Activated CD8-positive, alpha-beta memory T cell treated with anti-CD3 and anti-CD28 coated beads for 4 hours (primary cell): Measurements from ENCODE around the gene KSR2.
"Not testable (repeated sequence)": the region's sequence is repeated elsewhere in the genome, so short reads cannot be mapped to it uniquely, and the experiment has no call there.

Experiments
- DNase-seq, 2 donors: peaks; one replicate each; pipeline ENCODE4 v3.0.0-alpha.2; 2020; ENCODE audit warnings: low read depth in 2 of 2

The KSR2 gene

DNA sequence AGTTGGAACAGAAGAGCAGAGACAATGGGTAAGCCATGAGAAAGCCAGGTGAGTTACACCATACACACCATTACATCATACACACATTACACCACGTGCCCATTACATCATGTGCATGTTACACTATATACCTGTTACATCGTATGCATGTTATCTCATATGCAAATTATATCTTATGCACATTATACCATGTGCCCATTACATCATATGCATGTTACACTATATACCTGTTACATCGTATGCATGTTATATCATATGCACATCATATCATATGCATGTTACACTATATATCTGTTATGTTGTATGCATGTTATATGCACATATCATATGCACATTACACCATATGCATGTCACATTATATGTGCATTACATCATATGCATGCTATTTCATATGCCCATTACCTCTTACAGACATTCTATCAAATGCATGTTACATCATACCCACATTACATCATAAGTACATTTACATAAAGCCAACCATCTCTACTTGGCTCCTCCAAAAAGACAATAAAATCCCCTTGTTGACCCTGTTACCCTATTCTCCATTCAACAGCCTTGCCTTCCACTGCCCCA is 207.2 kb downstream of the KSR2 start:
- DNase-seq = no peak

DNA sequence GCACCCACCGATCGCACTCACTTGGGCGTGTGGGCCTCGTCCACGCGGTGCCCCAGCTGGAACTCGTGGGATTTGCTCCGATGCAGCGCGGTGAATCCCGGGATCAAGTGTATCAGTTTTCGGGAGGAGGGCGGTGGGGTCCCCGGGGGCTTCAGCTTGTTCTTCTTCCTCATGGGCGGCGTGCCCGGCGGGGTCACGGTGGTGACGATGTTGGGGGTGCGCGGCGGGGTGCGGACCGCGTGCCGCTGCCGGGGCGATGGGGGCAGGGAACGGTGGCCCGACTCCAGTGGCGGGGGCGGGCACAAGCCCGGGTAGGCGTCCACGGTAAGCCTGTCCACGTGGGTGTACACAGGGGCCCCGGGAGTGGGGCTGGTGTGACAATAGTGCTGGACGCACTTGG is 207.8 kb downstream of the KSR2 start:
- DNase-seq = no peak

DNA sequence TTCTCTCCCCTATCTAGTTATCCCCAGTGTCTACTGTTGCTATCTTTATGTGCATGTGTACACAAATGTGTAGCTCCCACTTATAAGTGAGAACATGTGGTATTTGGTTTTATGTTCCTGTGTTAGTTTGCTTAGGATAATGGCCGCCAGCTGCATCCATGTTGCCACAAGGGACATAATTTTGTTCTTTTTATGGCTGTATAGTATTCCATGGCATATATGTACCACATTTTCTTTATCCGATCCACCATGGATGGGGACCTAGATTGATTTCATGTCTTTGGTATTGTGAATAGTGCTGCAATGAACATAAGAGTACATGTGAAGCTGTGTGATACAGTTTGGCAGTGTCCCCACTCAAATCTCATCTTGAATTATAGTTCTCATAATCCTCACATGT is 218.1 kb downstream of the KSR2 start:
- no peak for DNase-seq

DNA sequence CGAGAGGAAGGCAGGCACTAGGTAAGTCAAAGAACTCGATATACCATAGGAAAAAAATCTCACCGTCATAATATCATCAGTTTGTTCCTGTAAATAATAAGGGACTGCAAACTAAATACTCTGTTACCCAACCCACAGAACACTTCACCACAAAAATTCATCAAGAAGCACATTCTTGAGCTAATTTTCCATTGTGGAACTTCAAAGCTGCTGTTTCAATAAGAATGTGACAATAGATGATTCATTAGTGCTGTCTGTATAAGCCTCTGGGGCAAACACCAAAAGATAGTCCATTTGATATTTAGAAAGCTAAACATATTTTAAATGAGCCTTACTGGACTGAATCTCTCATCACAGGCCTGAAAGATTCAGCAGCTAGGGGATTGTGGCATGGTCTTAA is 219.4 kb downstream of the KSR2 start:
- DNase-seq = no peak

DNA sequence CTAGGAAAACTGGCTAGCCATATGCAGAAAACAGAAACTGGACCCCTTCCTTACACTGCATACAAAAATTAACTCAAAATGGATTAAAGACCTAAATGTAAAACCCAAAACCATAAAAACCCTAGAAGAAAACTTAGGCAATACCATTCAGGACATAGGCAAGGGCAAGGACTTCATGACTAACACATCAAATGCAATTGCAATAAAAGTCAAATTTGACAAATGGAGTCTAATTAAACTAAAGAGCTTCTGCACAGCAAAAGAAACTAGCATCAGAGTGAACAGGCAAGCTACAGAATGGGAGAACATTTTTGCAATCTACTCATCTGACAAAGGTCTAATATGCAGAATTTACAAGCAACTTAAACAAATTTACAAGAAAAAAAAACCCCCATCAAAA is 222.4 kb downstream of the KSR2 start:
- not testable (repeated sequence) for DNase-seq

DNA sequence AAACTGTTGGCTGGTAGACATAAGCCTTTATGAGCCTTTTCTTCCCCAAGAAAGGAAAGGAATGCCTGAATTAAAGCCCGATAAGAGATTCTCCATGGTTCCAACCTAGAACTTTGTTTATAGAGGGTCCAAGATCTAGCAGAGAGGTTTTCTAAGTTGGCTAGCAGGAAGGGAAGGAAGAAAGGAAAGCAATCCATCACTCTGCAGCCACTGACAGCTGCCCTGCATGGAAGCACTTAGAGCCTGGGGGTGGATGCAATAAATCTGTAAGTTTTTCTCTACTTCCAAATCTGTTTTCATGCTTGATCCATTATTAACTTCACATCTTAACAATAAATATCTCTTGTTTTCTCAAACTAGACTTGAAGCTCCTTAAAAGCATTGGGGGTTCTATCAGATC is 224.4 kb downstream of the KSR2 start:
- DNase-seq = no peak

DNA sequence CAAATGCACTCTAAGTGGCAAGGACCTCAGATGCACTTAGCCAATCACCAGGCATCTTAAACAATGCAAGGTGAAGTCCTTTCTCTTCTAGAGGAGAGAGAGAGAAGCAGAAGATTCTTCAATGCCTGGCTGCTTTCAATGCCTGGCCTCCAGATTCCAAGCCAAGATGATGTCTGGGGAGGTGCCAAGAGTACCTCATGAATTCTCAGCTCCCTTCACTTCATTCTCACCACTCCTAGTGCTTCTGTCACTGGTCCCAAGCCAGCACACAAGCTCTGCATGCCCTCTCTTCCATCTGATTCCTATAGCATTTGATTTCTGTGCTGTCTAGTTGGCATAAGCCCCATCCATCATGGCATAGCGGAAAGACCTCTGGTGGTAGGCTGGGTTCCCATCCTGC is 225.0 kb downstream of the KSR2 start:
- no peak for DNase-seq

DNA sequence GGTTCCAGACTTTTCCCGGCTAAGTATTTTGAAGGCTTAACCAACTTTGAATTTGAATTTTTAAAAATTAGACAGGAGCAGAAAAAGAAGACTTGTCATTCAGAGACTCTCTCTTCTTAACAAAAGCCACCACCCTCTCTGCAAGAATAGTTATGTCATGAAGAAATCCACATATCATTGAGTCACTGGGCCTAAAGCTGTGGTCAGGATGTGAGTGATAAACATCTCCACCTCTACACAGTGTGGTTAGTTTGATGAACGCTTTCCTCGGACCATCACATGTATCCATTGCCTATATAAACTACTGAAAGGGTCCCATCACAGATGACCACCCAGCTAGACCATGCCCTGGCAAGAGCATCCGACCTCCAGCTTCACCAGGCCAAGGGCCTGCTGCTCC is 226.1 kb downstream of the KSR2 start:
- no peak for DNase-seq

DNA sequence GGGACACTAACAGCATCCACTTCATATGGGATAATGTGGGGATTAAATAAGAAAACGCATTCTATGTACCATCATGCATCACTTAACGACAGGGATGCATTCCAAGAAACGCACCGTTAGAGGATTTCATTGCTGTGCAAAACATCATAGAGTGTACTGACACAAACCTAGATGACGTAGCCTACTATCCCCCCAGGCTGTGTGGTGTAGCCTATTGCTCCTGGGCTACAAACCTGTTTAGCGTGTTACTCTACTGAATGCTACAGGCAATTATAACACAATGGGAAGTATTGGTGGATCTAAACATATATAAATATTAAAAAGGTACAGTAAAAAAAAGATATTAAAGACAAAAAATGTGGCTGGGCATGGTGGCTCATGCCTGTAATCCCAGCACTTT is 230.6 kb downstream of the KSR2 start:
- DNase-seq = no peak

DNA sequence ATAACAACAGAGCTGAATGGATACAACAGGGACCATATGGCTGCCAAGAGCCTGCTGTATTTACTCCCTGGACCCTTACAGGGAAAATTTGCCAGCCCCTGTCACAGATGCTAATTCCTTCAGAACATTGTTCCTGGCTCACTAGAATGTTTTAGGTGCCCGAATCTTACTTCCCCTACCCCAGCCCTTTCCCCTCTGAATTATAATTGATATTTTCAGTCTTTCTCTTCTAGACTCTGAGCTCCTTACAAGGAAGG is 235.3 kb downstream of the KSR2 start:
- no peak for DNase-seq

DNA sequence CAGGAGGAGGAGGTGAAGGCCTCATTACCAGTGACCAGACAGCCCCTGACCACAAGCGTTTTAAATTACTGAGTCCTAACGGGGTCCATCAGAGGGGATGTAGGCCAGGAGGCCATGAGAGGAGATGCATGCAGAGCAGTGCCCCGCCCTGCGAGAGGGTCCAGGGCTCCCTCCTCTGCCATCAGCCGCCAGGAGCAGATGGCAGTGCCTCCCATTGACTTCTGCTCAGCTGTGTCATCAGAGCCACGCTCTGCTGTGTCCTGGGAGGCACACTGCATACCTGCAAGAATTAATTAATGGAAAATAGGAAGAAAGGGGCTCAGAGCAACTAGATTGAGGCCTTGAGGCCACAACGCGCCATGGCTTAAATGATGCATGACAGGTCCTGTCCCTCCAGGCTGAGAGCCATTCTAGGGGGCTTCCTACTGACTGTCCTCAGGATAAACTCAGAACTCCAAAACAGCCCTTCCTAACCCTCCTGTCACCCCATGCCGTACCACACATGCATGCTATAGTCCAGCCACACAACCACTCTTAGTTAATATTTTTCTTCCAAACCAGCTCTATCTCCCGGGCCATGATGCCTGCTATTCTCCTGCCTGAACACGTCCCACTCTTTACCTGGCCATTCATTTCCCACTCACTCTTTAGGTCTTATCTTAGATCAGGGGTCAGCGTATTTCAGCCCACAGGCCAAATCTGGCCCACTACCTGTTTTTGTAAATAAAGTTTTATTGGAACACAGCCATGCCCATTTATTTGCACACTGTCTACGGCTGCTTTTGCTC is 235.8 kb downstream of the KSR2 start:
- no peak for DNase-seq

DNA sequence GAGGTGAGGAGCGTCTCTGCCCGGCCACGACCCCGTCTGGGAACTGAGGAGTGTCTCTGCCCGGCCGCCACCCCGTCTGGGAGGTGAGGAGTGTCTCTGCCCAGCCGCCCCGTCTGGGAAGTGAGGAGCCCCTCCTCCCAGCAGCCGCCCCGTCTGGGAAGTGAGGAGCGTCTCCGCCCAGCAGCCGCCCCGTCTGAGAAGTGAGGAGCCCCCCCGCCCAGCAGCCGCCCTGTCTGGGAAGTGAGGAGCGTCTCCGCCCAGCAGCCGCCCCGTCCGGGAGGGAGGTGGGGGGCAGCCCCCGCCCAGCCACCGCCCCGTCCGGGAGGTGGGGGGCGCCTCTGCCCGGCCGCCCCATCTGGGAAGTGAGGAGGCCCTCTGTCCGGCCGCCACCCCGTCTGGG is 237.7 kb downstream of the KSR2 start:
- DNase-seq = not testable (repeated sequence)

DNA sequence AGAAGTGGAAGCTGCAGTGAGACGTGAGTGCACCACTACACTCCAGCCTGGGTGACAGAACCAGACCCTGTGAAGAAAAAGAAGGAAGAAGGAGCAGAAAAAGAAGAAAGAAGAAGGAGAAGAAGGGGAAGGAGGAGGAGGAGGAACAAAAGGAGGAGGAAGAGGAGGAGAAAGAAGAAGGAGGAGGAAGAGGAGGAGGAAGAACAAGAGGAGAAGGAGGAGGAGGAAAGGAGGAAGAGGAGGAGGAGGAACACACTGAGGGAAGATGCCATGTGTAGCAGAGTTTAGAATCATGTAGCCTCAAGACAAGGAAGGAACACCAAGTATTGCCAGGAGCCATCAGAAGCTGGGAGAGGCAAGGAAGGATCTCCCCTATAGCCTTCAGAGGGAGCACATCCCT is 241.5 kb downstream of the KSR2 start:
- no peak for DNase-seq

DNA sequence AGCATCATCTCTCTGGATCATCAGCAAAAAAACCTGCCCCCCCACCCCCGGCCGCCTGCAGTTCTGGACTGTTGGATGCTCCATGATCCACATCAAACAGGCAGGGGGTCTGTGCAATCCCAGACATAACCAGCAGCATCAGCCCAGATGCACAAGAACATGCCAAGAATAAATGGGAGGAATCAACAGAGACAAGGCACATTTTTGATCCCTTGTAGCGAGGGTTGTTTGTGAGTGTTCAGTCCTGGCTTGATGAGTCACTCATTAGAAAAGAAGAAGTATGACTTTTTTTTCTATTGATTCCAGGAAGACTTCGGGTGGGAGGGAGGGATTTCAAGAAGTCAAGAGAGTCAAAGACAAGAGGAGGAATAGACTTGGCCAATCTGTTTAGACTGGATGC is 244.2 kb downstream of the KSR2 start:
- DNase-seq = no peak

DNA sequence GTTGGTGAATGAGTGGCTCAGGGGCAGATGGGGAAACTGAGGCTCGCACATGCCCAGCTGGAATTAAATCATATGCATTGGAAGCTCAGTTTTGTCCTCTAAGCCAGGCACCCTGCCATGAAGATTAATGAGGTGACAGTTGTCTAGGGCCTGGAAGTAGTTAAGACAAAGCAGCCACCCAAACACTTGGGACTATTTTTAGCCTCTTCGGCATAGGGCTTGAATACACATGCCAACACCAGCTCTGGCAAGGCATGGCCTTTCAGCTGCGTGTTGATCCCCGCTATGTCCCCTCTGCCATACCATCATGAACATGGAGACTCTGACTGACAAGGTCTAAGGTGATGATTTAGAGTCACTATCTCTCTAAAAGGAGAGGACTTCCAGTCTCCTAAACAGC is 250.2 kb downstream of the KSR2 start:
- DNase-seq = no peak

DNA sequence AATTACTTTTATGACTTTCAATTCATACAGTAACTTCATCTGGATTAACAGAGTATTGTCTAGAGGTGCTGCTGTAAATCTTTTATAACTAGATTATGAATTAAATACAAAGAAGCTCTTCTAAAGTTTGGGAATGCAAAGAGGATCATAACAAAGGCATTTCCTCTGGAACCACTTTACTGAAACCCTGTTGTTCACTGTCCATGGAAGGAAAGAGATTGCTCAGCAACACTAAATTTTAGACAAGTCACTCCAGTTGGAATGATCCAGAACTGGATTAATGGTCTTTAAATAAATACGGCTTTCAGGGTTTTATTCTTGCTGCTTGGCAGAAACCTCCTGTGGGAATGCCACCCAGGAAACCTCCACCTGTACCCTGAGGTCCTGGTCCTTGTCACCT is 250.6 kb downstream of the KSR2 start:
- DNase-seq = no peak

DNA sequence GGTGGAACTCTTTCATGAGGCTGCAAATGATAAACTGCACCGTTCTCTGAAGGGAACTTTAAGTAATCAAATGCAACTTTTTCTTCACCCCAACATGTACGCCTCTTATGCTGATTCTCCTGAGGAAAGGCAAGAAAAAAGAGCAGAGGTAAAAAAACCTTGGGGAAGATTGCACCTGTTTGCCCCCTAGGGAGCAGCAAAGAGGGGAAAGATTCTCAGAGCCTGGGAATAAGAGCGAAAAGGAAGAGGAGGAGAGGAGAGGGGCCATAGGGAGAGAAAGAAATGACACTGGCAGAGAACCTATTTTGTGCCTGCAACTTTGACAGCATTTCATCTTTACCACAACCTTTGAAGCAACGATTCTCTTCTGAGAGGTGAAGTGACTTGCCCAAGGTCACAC is 254.6 kb downstream of the KSR2 start:
- no peak for DNase-seq

DNA sequence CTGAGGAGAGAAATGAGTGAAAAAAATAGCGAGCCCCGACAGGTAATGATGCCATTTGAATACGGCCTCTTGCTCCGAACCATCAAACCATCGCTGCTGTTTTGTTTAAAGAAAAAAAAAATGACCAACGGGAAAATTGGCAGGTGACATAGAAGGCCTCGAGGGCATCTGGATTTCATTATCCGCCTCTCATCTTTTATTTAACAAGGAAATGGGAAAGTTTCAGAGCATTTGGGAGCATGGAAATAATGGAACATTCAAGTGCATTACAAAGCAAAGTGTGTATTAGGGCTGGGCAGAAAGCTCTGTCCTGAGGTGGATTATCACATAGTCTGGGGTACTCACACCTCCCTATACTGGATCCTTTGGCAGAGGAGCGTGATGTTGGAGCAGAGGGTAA is 258.7 kb downstream of the KSR2 start:
- DNase-seq = no peak

DNA sequence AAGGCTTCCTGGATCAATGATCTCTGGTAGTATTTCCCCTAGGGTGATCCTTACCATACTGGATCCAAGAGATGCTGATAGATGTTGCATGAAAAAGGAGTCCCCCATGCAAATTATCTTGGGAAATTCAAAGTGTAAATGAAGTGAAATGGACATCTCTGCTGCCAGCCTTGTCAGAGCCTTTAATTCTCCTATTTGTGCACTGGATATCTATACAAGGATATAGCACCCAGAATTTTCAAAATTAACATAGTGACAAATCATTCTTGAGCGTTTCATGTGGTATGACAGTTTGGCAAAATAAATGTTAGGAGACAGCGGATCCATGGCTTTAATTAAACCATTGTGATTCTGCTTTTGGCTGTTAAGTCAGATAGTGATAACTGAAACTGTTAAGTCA is 260.9 kb downstream of the KSR2 start:
- DNase-seq = no peak

DNA sequence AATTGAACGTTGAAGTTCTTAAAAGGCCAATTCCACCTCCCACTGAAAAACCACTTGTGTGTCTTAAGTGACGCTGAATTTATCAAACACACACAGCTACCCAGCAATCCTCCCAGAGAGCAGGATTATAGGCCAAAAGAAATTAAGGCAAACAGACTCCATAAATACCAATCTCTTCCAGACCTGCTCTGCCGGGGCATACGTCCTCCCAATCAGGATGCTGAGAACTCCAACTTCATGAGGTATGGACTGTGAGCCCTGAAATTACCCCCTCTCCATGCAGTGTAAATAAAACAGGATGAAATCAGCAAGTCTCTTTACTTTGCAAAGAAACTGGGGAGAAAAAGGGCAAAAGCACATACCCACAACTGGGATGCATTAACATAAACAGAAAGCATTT is 265.2 kb downstream of the KSR2 start:
- no peak for DNase-seq

DNA sequence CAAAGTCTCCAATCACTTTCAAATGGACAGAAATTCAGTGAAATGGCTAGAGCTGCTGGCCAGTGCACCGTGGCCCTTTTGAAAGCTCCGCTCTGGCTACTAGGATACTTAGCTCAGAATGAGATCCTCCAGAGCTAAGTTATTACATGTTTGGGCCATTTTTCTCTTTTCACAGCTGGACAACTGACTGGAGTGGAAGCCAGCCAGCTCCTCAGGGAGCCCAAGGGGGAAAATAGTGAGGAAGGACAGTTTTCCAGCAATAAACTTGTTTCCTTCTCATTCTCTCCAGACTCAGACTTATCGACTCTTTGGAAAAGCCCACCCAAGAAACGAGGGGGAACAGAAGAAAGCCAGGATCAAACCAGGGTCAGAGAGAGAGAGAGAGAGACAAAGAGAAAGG is 266.0 kb downstream of the KSR2 start:
- no peak for DNase-seq

DNA sequence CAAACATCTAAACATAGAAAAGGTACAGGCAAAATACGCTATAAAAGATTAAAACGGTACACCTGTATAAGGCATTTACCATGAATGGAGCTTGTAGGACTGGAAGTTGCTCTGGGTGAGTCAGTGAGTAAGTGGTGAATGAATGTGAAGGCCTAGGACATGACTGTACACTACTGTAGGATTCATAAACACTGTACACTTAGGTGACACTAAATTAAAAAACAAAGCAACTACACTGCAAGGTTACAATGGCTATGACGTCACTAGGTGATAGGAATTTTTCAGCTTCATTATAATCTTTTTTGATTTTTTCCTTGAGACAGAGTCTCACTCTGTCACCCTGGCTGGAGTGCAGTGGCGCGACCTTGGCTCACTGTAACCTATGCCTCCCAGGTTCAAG is 269.2 kb downstream of the KSR2 start:
- DNase-seq = no peak

DNA sequence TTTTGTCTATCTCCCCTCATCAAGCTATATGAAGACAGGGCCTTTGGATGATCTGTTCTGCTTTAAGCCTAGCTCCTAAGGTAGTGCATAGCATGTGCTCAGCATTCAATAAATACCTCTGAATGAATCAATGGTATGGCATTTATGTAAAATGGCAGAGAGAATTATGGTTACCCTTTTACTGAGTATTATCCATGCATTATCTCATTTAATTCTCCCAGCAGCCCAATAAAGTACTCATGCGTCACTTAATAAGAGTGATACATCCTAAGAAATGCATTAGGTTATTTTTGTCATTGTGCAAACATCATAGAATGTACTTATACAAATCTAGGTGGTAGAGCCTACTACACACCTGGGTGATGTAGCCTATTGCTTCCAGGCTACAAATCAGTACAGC is 269.7 kb downstream of the KSR2 start:
- no peak for DNase-seq

DNA sequence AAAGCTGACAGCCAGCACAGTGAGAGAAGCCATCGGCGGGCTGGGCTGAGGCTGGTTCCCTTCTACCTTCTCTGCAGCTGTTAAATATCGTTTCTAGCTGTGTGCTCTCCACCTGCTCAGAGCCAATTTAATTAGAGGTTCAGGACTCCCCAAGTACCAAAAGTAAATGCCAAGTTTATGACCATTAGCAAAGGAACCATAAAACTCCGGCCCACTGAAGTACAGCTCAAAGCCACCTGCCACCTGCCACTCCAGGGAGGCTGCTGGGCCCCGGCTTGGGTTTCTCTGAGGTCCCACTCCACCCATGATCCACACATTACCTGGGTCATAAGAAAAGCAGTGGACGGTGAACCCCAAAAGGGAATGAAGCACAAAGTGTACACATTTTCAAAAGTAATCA is 272.8 kb downstream of the KSR2 start:
- DNase-seq = no peak
